K562 (cell line): Measurements from ENCODE around the gene POLR2C. TPM values are rescaled to one million over a fixed set of nuclear protein-coding genes. Genes with fewer than 3 reads are reported as not detected.

Source experiments
- ATAC-seq: fragments of 200-7000 bp; cut with Tn5 transposase; 3 replicates; pipeline ENCODE4 v1.9.1; 2020; ENCODE audit warnings: moderate library complexity
- BruUV-seq: library from RNA; stranded (reverse); fragments of 400-500 nt; replicated peaks from 2 replicates; lab custom pipeline; 2021; lab: Mats Ljungman, UMichigan
- CTCF ChIA-PET: fragments of 300-600 bp; formaldehyde crosslinking; extraction: SDS; loops from one replicate; lab custom pipeline; 2021; ENCODE audit warnings: low intra/inter-chr PET ratio; lab: Yijun Ruan, JAX
- POLR2A ChIA-PET: fragments of 300-600, 350-650 bp; sonication (Branson Sonifier 250); formaldehyde crosslinking; extraction: SDS; loops from one replicate; lab custom pipeline; 2021; ENCODE audit warnings: antibody characterized with exemption, inconsistent platforms; lab: Yijun Ruan, JAX
- DNase-seq, 4 experiments: peaks; one replicate each; pipeline versions ENCODE4 v3.0.0 to v3.0.0-alpha.2; 2011 to 2018; ENCODE audit warnings: low spot score in 3 of 4, mixed read lengths in 3 of 4; ENCODE audit errors: extremely low read depth in 1 of 4
- FAIRE-seq: peaks from 2 replicates; lab custom pipeline; 2011; peaks lifted over from hg19 to GRCh38; lab: Jason Lieb, UNC
- H2AFZ ChIP-seq: 2 replicates; pipeline ENCODE4 v1.6.0; 2011; ENCODE audit warnings: low read depth, low read length, control low read depth, inconsistent platforms
- H3K27ac ChIP-seq: fragments of 200-600 bp; 3 replicates; pipeline ENCODE4 v1.8.0; 2011; ENCODE audit warnings: low read depth, mild to moderate bottlenecking, control low read depth, inconsistent platforms, low read length, moderate library complexity, mixed read lengths; ENCODE audit errors: extremely low read depth
- H3K27me3 ChIP-seq, 2 experiments: fragments of 300-600 bp in 1 of 2; 2 replicates in 1 of 2; 3 replicates in 1 of 2; pipeline versions ENCODE4 v1.6.0 to v1.8.0; 2011; ENCODE audit warnings: inconsistent platforms in 2 of 2, low read length in 2 of 2, mild to moderate bottlenecking in 1 of 2, mixed read lengths in 1 of 2, moderate library complexity in 1 of 2; ENCODE audit not compliant: control insufficient read depth in 2 of 2, insufficient read depth in 2 of 2
- H3K36me3 ChIP-seq: fragments of 300-600 bp; 3 replicates; pipeline ENCODE4 v1.8.0; 2011; ENCODE audit warnings: mild to moderate bottlenecking, low read length, inconsistent platforms; ENCODE audit not compliant: control insufficient read depth, insufficient read depth
- H3K4me1 ChIP-seq, 2 experiments: fragments of 200-600 bp in 1 of 2; replicated peaks in 1 of 2; 2 replicates in 1 of 2; 3 replicates in 1 of 2; pipeline versions ENCODE4 v1.5.1 to v1.8.0; 2011; ENCODE audit warnings: inconsistent platforms in 2 of 2, low read length in 2 of 2, mild to moderate bottlenecking in 1 of 2, mixed read lengths in 1 of 2, moderate library complexity in 1 of 2; ENCODE audit not compliant: control insufficient read depth in 2 of 2, insufficient read depth in 2 of 2
- H3K4me2 ChIP-seq: 2 replicates; pipeline ENCODE4 v1.6.1; 2011; ENCODE audit warnings: low read length, control low read depth, inconsistent platforms, mixed read lengths; ENCODE audit not compliant: insufficient read depth
- H3K4me3 ChIP-seq: fragments of 200-600 bp; sonication (generic), shearing (Covaris generic); 2 replicates; pipeline ENCODE4 v1.5.1; 2016; ENCODE audit warnings: control low read depth, inconsistent platforms
- H3K79me2 ChIP-seq: fragments of 200-600 bp; 3 replicates; pipeline ENCODE4 v1.8.0; 2011; ENCODE audit warnings: low read length, inconsistent platforms; ENCODE audit not compliant: control insufficient read depth, insufficient read depth
- H3K9ac ChIP-seq, 2 experiments: 2 replicates each; pipeline versions ENCODE4 v1.6.0 to v1.6.1; 2011; ENCODE audit warnings: low read depth in 2 of 2, low read length in 2 of 2, control low read depth in 1 of 2, inconsistent platforms in 1 of 2, mild to moderate bottlenecking in 1 of 2, mixed read lengths in 1 of 2; ENCODE audit not compliant: insufficient read depth in 1 of 2
- H3K9me1 ChIP-seq: one replicate; pipeline ENCODE4 v1.6.0; 2011; ENCODE audit warnings: inconsistent platforms, mild to moderate bottlenecking, low read length, moderate library complexity; ENCODE audit not compliant: control insufficient read depth, insufficient read depth
- H3K9me3 ChIP-seq: replicated peaks from 2 replicates; pipeline ENCODE4 v1.5.1; 2011; ENCODE audit warnings: low read depth, low read length, inconsistent platforms; ENCODE audit not compliant: control insufficient read depth, insufficient read depth
- H4K20me1 ChIP-seq: replicated peaks from 2 replicates; pipeline ENCODE4 v1.6.1; 2011; ENCODE audit warnings: low read length, inconsistent platforms, mixed read lengths; ENCODE audit not compliant: control insufficient read depth, insufficient read depth
- ARID2 ChIP-seq: fragments of 450-650 bp; IDR thresholded peaks from 2 replicates; pipeline ENCODE4 v1.6.1; 2017; ENCODE audit warnings: antibody characterized with exemption, mild to moderate bottlenecking
- ELK3 ChIP-seq: fragments of 450-650 bp; formaldehyde crosslinking; IDR thresholded peaks from 2 replicates; pipeline ENCODE4 v1.4.0; 2020; ENCODE audit warnings: mild to moderate bottlenecking
- KAT8 ChIP-seq: fragments of 450-650 bp; IDR thresholded peaks from 2 replicates; pipeline ENCODE4 v1.6.1; 2016; ENCODE audit warnings: low read depth, mild to moderate bottlenecking
- NRF1 ChIP-seq, 2 experiments: fragments of 450-650 bp; IDR thresholded peaks in 1 of 2; conservative IDR thresholded peaks in 1 of 2; 2 replicates each; pipeline ENCODE4 v1.6.1; 2014; ENCODE audit warnings: mild to moderate bottlenecking in 2 of 2
- SIX5 ChIP-seq, 2 experiments: IDR thresholded peaks; 2 replicates each; pipeline ENCODE4 v1.6.1; 2011; ENCODE audit warnings: low read length in 2 of 2, borderline replicate concordance in 1 of 2, low read depth in 1 of 2, mild to moderate bottlenecking in 1 of 2, moderate library complexity in 1 of 2; ENCODE audit not compliant: insufficient read depth in 1 of 2
- TCF15 ChIP-seq: fragments of 250-450 bp; sonication (Bioruptor Pico); IDR thresholded peaks from 2 replicates; pipeline ENCODE4 v1.8.0; 2022; ENCODE audit warnings: moderate library complexity, mild to moderate bottlenecking, inconsistent platforms
- TCF7L2 ChIP-seq: fragments of 150-350 bp; IDR thresholded peaks from 2 replicates; pipeline ENCODE4 v1.6.1; 2016; ENCODE audit warnings: low read depth, mild to moderate bottlenecking, low read length, moderate library complexity
- ZNF384 ChIP-seq: IDR thresholded peaks from 2 replicates; pipeline ENCODE4 v1.6.1; 2012; ENCODE audit warnings: low read depth, low read length, improper control_type of control experiment
- WGBS: fragments of 100-300 bp; shearing (Covaris generic); methylation state at CpG from one replicate; pipeline ENCODE4 v1.1.6; 2016; ENCODE audit warnings: low coverage, mixed read lengths; ENCODE audit not compliant: insufficient coverage; ENCODE audit errors: missing lambda C conversion rate; 5-methylcytosine and 5-hydroxymethylcytosine counted together
- in situ Hi-C: fragments of 300-500 bp; cut with MboI; formaldehyde crosslinking; loops from 4 replicates; pipeline ENCODE4 v1.15.0; 2018; ENCODE audit warnings: inconsistent platforms, mixed read lengths
- intact Hi-C: fragments of 100-400 bp; cut with micrococcal nuclease; formaldehyde crosslinking; loops from 2 replicates; pipeline ENCODE4 v1.14.2; 2022
- polyA plus RNA-seq, 8 experiments: library from polyadenylated mRNA; depleted of rRNA in 4 of 8; stranded (reverse) in 5 of 8; unstranded in 3 of 8; fragments of >200 nt; fragmentation: Nextera tagmentation in 2 of 8; fragmentation: Illumina TruSeq in 1 of 8; extraction: Ambion mirVana in 2 of 8; extraction: Trizol in 1 of 8; gene quantifications; 2 replicates each; pipeline versions ENCODE4 v1.2.1 to v1.2.3, GENCODE V29; 2011 to 2014; ENCODE audit warnings: inconsistent platforms in 1 of 8, missing spikeins in 1 of 8
- total RNA-seq, 7 experiments: library from RNA; depleted of rRNA in 6 of 7; stranded (reverse); fragments of >200 nt in 6 of 7; fragmentation: Illumina TruSeq in 2 of 7; extraction: Trizol in 2 of 7; gene quantifications; 2 replicates each; pipeline versions ENCODE4 v1.2.1 to v1.2.3, GENCODE V29; 2011 to 2021; ENCODE audit warnings: low replicate concordance in 1 of 7

Gene POLR2C
- total and polyA plus RNA-seq, 9 of the 15 experiments (the other 6 are each of a cell fraction or from before 2014, with no cell fraction given), result 70.3 to 163 (median 92.3) TPM

GRCh38 chr16:57501492-57501891 lies 39.0 kb downstream of the POLR2C start:
- in situ Hi-C loops, result no loop called here
- ATAC-seq (no peak), FAIRE-seq (no peak), DNase-seq (no peak)
- Histone ChIP-seq H3K27ac (no peak overlapping the region), H3K9ac (peak overlapping the region in 1 of 2 experiments; percentile 61; a peak in 1 of 4 replicates), H2AFZ (peak overlapping the region; percentile 38; the same call in 1 of the 2 replicates), H3K4me1 (peaks cover 8 to 10% of the 10 kb centered on the region in 2 experiments; a peak in 4 of 5 replicates), H3K79me2 (no peaks in the 10 kb centered on the region), H3K9me3 (no peaks in the 10 kb centered on the region), H3K36me3 (no peaks in the 10 kb centered on the region), H3K4me2 (no peak overlapping the region), H3K4me3 (no peak overlapping the region), H4K20me1 (no peaks in the 10 kb centered on the region), H3K27me3 (peaks cover 0 to 21% of the 10 kb centered on the region in 2 experiments; a peak in 3 of 5 replicates), H3K9me1 (no peaks in the 10 kb centered on the region)
- BruUV-seq, result no TSS peak
- CTCF ChIA-PET, result no interaction called here
- POLR2A ChIA-PET, result interaction anchor here (0.7 to 1.3 kb wide), 3 partner anchors 9 to 545 kb away, joined by 3 to 4 read pairs (median 4); partner anchors contain the start of gene DOK4
- TF ChIP-seq SIX5 (IDR thresholded peaks at IDR 0.05; ENCODE audit: borderline replicate concordance in 1 of 2, insufficient read depth in 1 of 2, low read depth in 1 of 2, low read length in 2 of 2) (no peak), ZNF384 (peak; percentile 56; the same call in 1 of the 2 replicates)
- WGBS, result 17% methylated on average over 7 of the region's 7 CpGs
- intact Hi-C loops, result no loop called here

- in situ Hi-C loops (no loop called here), intact Hi-C loops (no loop called here)
- H3K36me3 ChIP-seq, result no peaks in the 10 kb centered on the region
- ChIA-PET POLR2A (interaction anchor here (0.7 to 1.1 kb wide), 2 partner anchors 8 to 55 kb away, joined by 3 read pairs; partner anchors contain the start of gene CIAPIN1), CTCF (no interaction called here)
- WGBS, result 32% methylated on average over 12 of the region's 12 CpGs
- peaks cover 8 to 10% of the 10 kb centered on the region in 2 experiments; a peak in 4 of 5 replicates for H3K4me1 ChIP-seq
- no peak overlapping the region for H3K9ac ChIP-seq
- no peak for FAIRE-seq
- DNase-seq, result no peak
- no peaks in the 10 kb centered on the region for H3K79me2 ChIP-seq
- H3K9me3 ChIP-seq, result no peaks in the 10 kb centered on the region
- H3K27ac ChIP-seq, result no peak overlapping the region
- no peaks in the 10 kb centered on the region for H3K9me1 ChIP-seq
- H2AFZ ChIP-seq, result peak overlapping the region; percentile 44; the same call in 1 of the 2 replicates
- BruUV-seq, result no TSS peak
- no peak overlapping the region for H3K4me2 ChIP-seq
- no peak overlapping the region for H3K4me3 ChIP-seq
- no peak for TF ChIP-seq TCF15
- TF ChIP-seq NRF1 (conservative IDR thresholded peaks at IDR 0.05 in 1 of 2, IDR thresholded peaks at IDR 0.05 in 1 of 2), result no peak
- no peak for TF ChIP-seq ELK3
- TF ChIP-seq TCF7L2, result no peak
- no peak for TF ChIP-seq KAT8
- no peak for TF ChIP-seq ARID2
- TF ChIP-seq, all 486 proteins: peak for 0
- ATAC-seq, result no peak
- Histone ChIP-seq H3K27me3 (peaks cover 0 to 29% of the 10 kb centered on the region in 2 experiments; a peak in 3 of 5 replicates), H4K20me1 (no peaks in the 10 kb centered on the region)
These were observed 39.7 kb downstream of the POLR2C start for GRCh38 chr16:57502048-57502775.
